GM10248 (cell line): Measurements from ENCODE around the gene BCAN.

Experiments
- CTCF ChIA-PET: fragments of 300-600 bp; sonication (Branson Sonifier 250); formaldehyde crosslinking; extraction: SDS; loops from one replicate; lab custom pipeline; 2021; ENCODE audit warnings: antibody characterized with exemption; lab: Yijun Ruan, JAX
- POLR2A ChIA-PET: fragments of 350-650 bp; sonication (Branson Sonifier 250); formaldehyde crosslinking; extraction: SDS; loops from one replicate; lab custom pipeline; 2020; ENCODE audit warnings: antibody characterized with exemption; lab: Yijun Ruan, JAX
- DNase-seq: peaks from one replicate; pipeline ENCODE4 v3.0.0; 2012; ENCODE audit errors: extremely low spot score
- CTCF ChIP-seq: IDR thresholded peaks from 2 replicates; pipeline ENCODE4 v1.5.1; 2012; ENCODE audit warnings: mild to moderate bottlenecking, low read depth; ENCODE audit errors: extremely low read depth, missing control alignments, control extremely low read depth

Gene BCAN

GRCh38 chr1:156696755-156697154, 54.8 kb downstream of the BCAN start:
- ChIA-PET CTCF (interaction anchor here (1.4 to 27.7 kb wide), 5 partner anchors 11 to 72 kb away, joined by 3 to 597 read pairs (median 345); partner anchors contain the start of genes CRABP2, ISG20L2, METTL25B and NES), POLR2A (no interaction called here)
- no peak for TF ChIP-seq CTCF
- no peak for DNase-seq

GRCh38 chr1:156697481-156697880, 55.6 kb downstream of the BCAN start:
- no peak for TF ChIP-seq CTCF
- ChIA-PET CTCF (interaction anchor here (1.2 to 27.7 kb wide), 6 partner anchors 9 to 70 kb away, joined by 4 to 597 read pairs (median 8); partner anchors contain the start of genes ISG20L2, METTL25B and NES), POLR2A (no interaction called here)
- no peak for DNase-seq

GRCh38 chr1:156698995-156699394, 57.1 kb downstream of the BCAN start:
- no peak for TF ChIP-seq CTCF
- POLR2A ChIA-PET, result no interaction called here
- CTCF ChIA-PET, result interaction anchor here (2.1 to 27.7 kb wide), 4 partner anchors 13 to 39 kb away, joined by 4 to 597 read pairs (median 64); partner anchors contain the start of genes ISG20L2, METTL25B and NES
- no peak for DNase-seq

- POLR2A ChIA-PET, result interaction anchor here (0.7 kb wide), 1 partner anchor 33 kb away, joined by 4 read pairs; no protein-coding TSS in a partner anchor
- CTCF ChIA-PET, result interaction anchor here (1.1 to 27.7 kb wide), 4 partner anchors 15 to 42 kb away, joined by 3 to 597 read pairs (median 93); partner anchors contain the start of genes ISG20L2, METTL25B and NES
- DNase-seq, result no peak
- TF ChIP-seq CTCF, result no peak
These were observed 59.0 kb downstream of the BCAN start for GRCh38 chr1:156700736-156701531.

- no peak for DNase-seq
- ChIA-PET POLR2A (interaction anchor here (0.6 kb wide), 1 partner anchor 15 kb away, joined by 3 read pairs; no protein-coding TSS in a partner anchor), CTCF (interaction anchor here (0.9 to 27.7 kb wide), 5 partner anchors 17 to 171 kb away, joined by 3 to 597 read pairs (median 69); partner anchors contain the start of genes ISG20L2, METTL25B and NES)
- TF ChIP-seq CTCF, result no peak
These were observed 61.4 kb downstream of the BCAN start for GRCh38 chr1:156703336-156703735.

- POLR2A ChIA-PET, result no interaction called here
- CTCF ChIA-PET, result interaction anchor here (1.4 to 27.7 kb wide), 5 partner anchors 13 to 77 kb away, joined by 3 to 597 read pairs (median 69); partner anchors contain the start of genes ISG20L2, METTL25B and NES
- no peak for DNase-seq
- no peak for TF ChIP-seq CTCF
These were observed 61.8 kb downstream of the BCAN start for GRCh38 chr1:156703741-156704140.
